Measurements from ENCODE around the gene NUDT1.
"Not testable (repeated sequence)": the region's sequence is repeated elsewhere in the genome, so short reads cannot be mapped to it uniquely, and the experiment has no call there.

The NUDT1 gene

GRCh38 chr7:2264158-2264557 lies 22.1 kb downstream of the NUDT1 start:
- in situ Hi-C loops (cut with MboI; ENCODE audit: low sequenced_read_pairs), result no loop called here

- in situ Hi-C loops (cut with MboI; ENCODE audit: low sequenced_read_pairs), result no loop called here
These were observed 24.9 kb downstream of the NUDT1 start for GRCh38 chr7:2266911-2267310.

GRCh38 chr7:2269089-2269990 lies 27.3 kb downstream of the NUDT1 start:
- in situ Hi-C loops (cut with MboI; ENCODE audit: low sequenced_read_pairs), result not testable (repeated sequence)

- in situ Hi-C loops (cut with MboI; ENCODE audit: low sequenced_read_pairs), result no loop called here
These were observed 28.0 kb downstream of the NUDT1 start for GRCh38 chr7:2269991-2270460.

- in situ Hi-C loops (cut with MboI; ENCODE audit: low sequenced_read_pairs), result no loop called here
These were observed 28.5 kb downstream of the NUDT1 start for GRCh38 chr7:2270495-2270894.

GRCh38 chr7:2271273-2272026 lies 29.4 kb downstream of the NUDT1 start:
- in situ Hi-C loops (cut with MboI; ENCODE audit: low sequenced_read_pairs), result no loop called here

- in situ Hi-C loops (cut with MboI; ENCODE audit: low sequenced_read_pairs), result no loop called here
These were observed 30.0 kb downstream of the NUDT1 start for GRCh38 chr7:2272031-2272430.

- in situ Hi-C loops (cut with MboI; ENCODE audit: low sequenced_read_pairs), result no loop called here
These were observed 31.8 kb downstream of the NUDT1 start for GRCh38 chr7:2273866-2274265.

GRCh38 chr7:2274666-2275065 lies 32.6 kb downstream of the NUDT1 start:
- in situ Hi-C loops (cut with MboI; ENCODE audit: low sequenced_read_pairs), result no loop called here

GRCh38 chr7:2275101-2275500 lies 33.1 kb downstream of the NUDT1 start:
- in situ Hi-C loops (cut with MboI; ENCODE audit: low sequenced_read_pairs), result no loop called here

- in situ Hi-C loops (cut with MboI; ENCODE audit: low sequenced_read_pairs), result no loop called here
These were observed 34.1 kb downstream of the NUDT1 start for GRCh38 chr7:2276107-2276506.

- in situ Hi-C loops (cut with MboI; ENCODE audit: low sequenced_read_pairs), result no loop called here
These were observed 36.0 kb downstream of the NUDT1 start for GRCh38 chr7:2278026-2278425.

- in situ Hi-C loops (cut with MboI; ENCODE audit: low sequenced_read_pairs), result no loop called here
These were observed 37.9 kb downstream of the NUDT1 start for GRCh38 chr7:2279896-2280295.

GRCh38 chr7:2280424-2280823 lies 38.4 kb downstream of the NUDT1 start:
- in situ Hi-C loops (cut with MboI; ENCODE audit: low sequenced_read_pairs), result no loop called here

- in situ Hi-C loops (cut with MboI; ENCODE audit: low sequenced_read_pairs), result no loop called here
These were observed 39.5 kb downstream of the NUDT1 start for GRCh38 chr7:2281541-2281940.

GRCh38 chr7:2282185-2282751 lies 40.2 kb downstream of the NUDT1 start:
- in situ Hi-C loops (cut with MboI; ENCODE audit: low sequenced_read_pairs), result no loop called here

GRCh38 chr7:2283074-2283473 lies 41.0 kb downstream of the NUDT1 start:
- in situ Hi-C loops (cut with MboI; ENCODE audit: low sequenced_read_pairs), result no loop called here

- in situ Hi-C loops (cut with MboI; ENCODE audit: low sequenced_read_pairs), result no loop called here
These were observed 45.7 kb downstream of the NUDT1 start for GRCh38 chr7:2287745-2288144.

GRCh38 chr7:2288503-2288902 lies 46.5 kb downstream of the NUDT1 start:
- in situ Hi-C loops (cut with MboI; ENCODE audit: low sequenced_read_pairs), result no loop called here

- in situ Hi-C loops (cut with MboI; ENCODE audit: low sequenced_read_pairs), result no loop called here
These were observed 47.1 kb downstream of the NUDT1 start for GRCh38 chr7:2289111-2289586.

- in situ Hi-C loops (cut with MboI; ENCODE audit: low sequenced_read_pairs), result no loop called here
These were observed 47.6 kb downstream of the NUDT1 start for GRCh38 chr7:2289621-2290020.

Data from hTERT RPE-1 (cell line).